HEK293 (cell line): ENCODE data around the gene ITPR3.

ENCODE experiments used
- CTCF ChIA-PET: fragments of 350-600 bp; formaldehyde crosslinking; extraction: SDS; loops from one replicate; lab custom pipeline; 2021; ENCODE audit warnings: antibody characterized with exemption; lab: Yijun Ruan, JAX
- POLR2A ChIA-PET: fragments of 300-600 bp; formaldehyde crosslinking; extraction: SDS; loops from one replicate; lab custom pipeline; 2020; ENCODE audit warnings: antibody characterized with exemption, inconsistent platforms; lab: Yijun Ruan, JAX
- H3K27ac ChIP-seq: fragments of 200-500 bp; sonication (Bioruptor generic); 2 replicates; pipeline ENCODE4 v1.5.1; 2014; ENCODE audit warnings: low read depth, low read length, control low read depth, inconsistent platforms; ENCODE audit errors: extremely low read depth
- H3K36me3 ChIP-seq, 2 experiments: fragments of 200-500 bp in 1 of 2; sonication (Bioruptor generic) in 1 of 2; 1 replicate in 1 of 2; 2 replicates in 1 of 2; pipeline ENCODE4 v1.5.1; 2014 to 2017; ENCODE audit warnings: inconsistent platforms in 2 of 2, low read length in 2 of 2; ENCODE audit not compliant: control insufficient read depth in 2 of 2, insufficient read depth in 1 of 2
- H3K4me1 ChIP-seq: fragments of 200-500 bp; sonication (Bioruptor generic); 2 replicates; pipeline ENCODE4 v1.5.1; 2014; ENCODE audit warnings: mild to moderate bottlenecking, low read length, inconsistent platforms; ENCODE audit not compliant: control insufficient read depth, insufficient read depth
- H3K4me3 ChIP-seq: 2 replicates; pipeline ENCODE4 v1.5.1; 2011; ENCODE audit warnings: low read depth, mild to moderate bottlenecking, control low read depth, low read length, moderate library complexity
- H3K9me3 ChIP-seq: fragments of 200-500 bp; sonication (Bioruptor generic); 2 replicates; pipeline ENCODE4 v1.5.1; 2014; ENCODE audit warnings: low read depth, low read length, inconsistent platforms; ENCODE audit not compliant: control insufficient read depth, insufficient read depth
- ATF2 ChIP-seq: fragments of 450-650 bp; formaldehyde crosslinking; IDR thresholded peaks from 2 replicates; pipeline ENCODE4 v1.5.1; 2016; ENCODE audit warnings: missing biosample characterization, missing genetic modification characterization, low read depth
- MZF1 ChIP-seq: fragments of 450-650 bp; formaldehyde crosslinking; IDR thresholded peaks from 2 replicates; pipeline ENCODE4 v1.5.1; 2017; ENCODE audit warnings: missing biosample characterization, missing genetic modification characterization, borderline replicate concordance
- REST ChIP-seq: fragments of 450-650 bp; formaldehyde crosslinking; IDR thresholded peaks from 2 replicates; pipeline ENCODE4 v1.5.1; 2016; ENCODE audit warnings: missing biosample characterization, missing genetic modification characterization
- SP7 ChIP-seq: fragments of 450-650 bp; formaldehyde crosslinking; IDR thresholded peaks from 2 replicates; pipeline ENCODE4 v1.5.1; 2016; ENCODE audit warnings: missing biosample characterization, missing genetic modification characterization
- ZBTB44 ChIP-seq: fragments of 450-650 bp; IDR thresholded peaks from 2 replicates; pipeline ENCODE4 v1.5.1; 2018; ENCODE audit warnings: missing biosample characterization, mild to moderate bottlenecking, missing genetic modification characterization
- ZNF121 ChIP-seq: fragments of 450-650 bp; formaldehyde crosslinking; IDR thresholded peaks from 2 replicates; pipeline ENCODE4 v1.5.1; 2016; ENCODE audit warnings: missing biosample characterization, missing genetic modification characterization
- ZNF341 ChIP-seq: fragments of 450-650 bp; formaldehyde crosslinking; IDR thresholded peaks from 2 replicates; pipeline ENCODE4; 2016; ENCODE audit warnings: low read depth, missing biosample characterization, missing genetic modification characterization
- ZNF423 ChIP-seq: fragments of 450-650 bp; formaldehyde crosslinking; IDR thresholded peaks from 2 replicates; pipeline ENCODE4 v1.5.1; 2016; ENCODE audit warnings: missing biosample characterization, missing genetic modification characterization
- ZNF510 ChIP-seq: fragments of 450-650 bp; formaldehyde crosslinking; IDR thresholded peaks from 2 replicates; pipeline ENCODE4 v1.5.1; 2018; ENCODE audit warnings: mild to moderate bottlenecking, missing genetic modification characterization, missing biosample characterization; ENCODE audit not compliant: insufficient replicate concordance
- ZNF561 ChIP-seq: fragments of 450-650 bp; IDR thresholded peaks from 2 replicates; pipeline ENCODE4 v1.5.1; 2018; ENCODE audit warnings: missing biosample characterization, missing genetic modification characterization, borderline replicate concordance
- ZNF596 ChIP-seq: fragments of 450-650 bp; IDR thresholded peaks from 2 replicates; pipeline ENCODE4 v1.5.0; 2018; ENCODE audit warnings: missing biosample characterization, mild to moderate bottlenecking, missing genetic modification characterization, moderate library complexity
- ZNF664 ChIP-seq: fragments of 450-650 bp; formaldehyde crosslinking; IDR thresholded peaks from 2 replicates; pipeline ENCODE4 v1.5.1; 2016; ENCODE audit warnings: missing biosample characterization, missing genetic modification characterization
- ZNF76 ChIP-seq: fragments of 450-650 bp; formaldehyde crosslinking; IDR thresholded peaks from 2 replicates; pipeline ENCODE4; 2016; ENCODE audit warnings: low read depth, missing biosample characterization, missing genetic modification characterization, borderline replicate concordance
- ZNF785 ChIP-seq: fragments of 450-650 bp; formaldehyde crosslinking; IDR thresholded peaks from 2 replicates; pipeline ENCODE4 v1.5.1; 2016; ENCODE audit warnings: missing biosample characterization, missing genetic modification characterization
- ZSCAN16 ChIP-seq: fragments of 450-650 bp; formaldehyde crosslinking; IDR thresholded peaks from 2 replicates; pipeline ENCODE4 v1.5.1; 2016; ENCODE audit warnings: missing biosample characterization, missing genetic modification characterization
- ZSCAN4 ChIP-seq: fragments of 450-650 bp; formaldehyde crosslinking; IDR thresholded peaks from 2 replicates; pipeline ENCODE4 v1.5.1; 2017; ENCODE audit warnings: missing biosample characterization, missing genetic modification characterization

Gene ITPR3

GRCh38 chr6:33710296-33711121 is 89.4 kb downstream of the ITPR3 start:
- ChIA-PET POLR2A (interaction anchor here (0.5 to 2.1 kb wide), 24 partner anchors 9 to 650 kb away, joined by 3 to 17 read pairs (median 6); partner anchors contain the start of genes BAK1, HMGA1, ITPR3 and LEMD2), CTCF (interaction anchor here (0.5 to 4.4 kb wide), 22 partner anchors 9 to 649 kb away, joined by 3 to 75 read pairs (median 4); no protein-coding TSS in a partner anchor)
- TF ChIP-seq ZNF121 (tag by site-specific recombination) (no peak), ZNF664 (tag by site-specific recombination) (peak; percentile 92), MZF1 (0 out of 2 replicates have a peak, but pooled peaks have one; percentile 15), ZNF76 (tag by site-specific recombination) (no peak), ATF2 (tag by site-specific recombination) (peak; percentile 80)
- Histone ChIP-seq H3K36me3 (peaks cover 11 to 39% of the 10 kb centered on the region in 2 experiments), H3K4me1 (peaks cover 7% of the 10 kb centered on the region; the same call in 1 of the 2 replicates), H3K4me3 (peak overlapping the region; percentile 89), H3K9me3 (no peaks in the 10 kb centered on the region), H3K27ac (peak overlapping the region; percentile 97; the same call in 1 of the 2 replicates)

- CTCF ChIA-PET: interaction anchor here (0.5 to 4.4 kb wide), 33 partner anchors 10 to 1425 kb away, joined by 3 to 75 read pairs (median 4); partner anchors contain the start of genes BAK1 and ZBTB9
- Histone ChIP-seq H3K36me3 (peaks cover 11 to 39% of the 10 kb centered on the region in 2 experiments), H3K4me1 (peaks cover 7% of the 10 kb centered on the region; the same call in 1 of the 2 replicates), H3K27ac (peak within 1 kb of the TSS; percentile 97), H3K9me3 (no peaks in the 10 kb centered on the region), H3K4me3 (peak within 1 kb of the TSS; percentile 89)
- POLR2A ChIA-PET: interaction anchor here (0.5 to 2.1 kb wide), 37 partner anchors 8 to 700 kb away, joined by 3 to 17 read pairs (median 4); partner anchors contain the start of genes BAK1, HMGA1, ITPR3 and LEMD2
- TF ChIP-seq ZNF341 (tag by site-specific recombination): peak; percentile 51; the same call in 1 of the 2 replicates
- TF ChIP-seq ZSCAN4 (tag by site-specific recombination): no peak
- no peak for TF ChIP-seq ZNF423 (tag by site-specific recombination)
- no peak for TF ChIP-seq ZBTB44 (tag by site-specific recombination)
- TF ChIP-seq ZNF596: no peak
- TF ChIP-seq ZNF785 (tag by site-specific recombination): no peak
- TF ChIP-seq SP7 (tag by site-specific recombination): peak; percentile 82
- no peak for TF ChIP-seq ZSCAN16 (tag by site-specific recombination)
- TF ChIP-seq ZNF561 (tag by site-specific recombination): 0 out of 2 replicates have a peak, but pooled peaks have one; percentile 28
- TF ChIP-seq ZNF510 (tag by site-specific recombination): no peak
- no peak for TF ChIP-seq REST (tag by site-specific recombination)
These were observed 90.3 kb downstream of the ITPR3 start, which contains the start of gene UQCC2 for GRCh38 chr6:33711140-33712129. UQCC2 (minus strand) TSS chr6:33711700; CDS start chr6:33711686, 14 bp downstream.
